Measurements from ENCODE around the gene CBR4.
"Not testable (repeated sequence)": the region's sequence is repeated elsewhere in the genome, so short reads cannot be mapped to it uniquely, and the experiment has no call there.

Gene CBR4

DNA sequence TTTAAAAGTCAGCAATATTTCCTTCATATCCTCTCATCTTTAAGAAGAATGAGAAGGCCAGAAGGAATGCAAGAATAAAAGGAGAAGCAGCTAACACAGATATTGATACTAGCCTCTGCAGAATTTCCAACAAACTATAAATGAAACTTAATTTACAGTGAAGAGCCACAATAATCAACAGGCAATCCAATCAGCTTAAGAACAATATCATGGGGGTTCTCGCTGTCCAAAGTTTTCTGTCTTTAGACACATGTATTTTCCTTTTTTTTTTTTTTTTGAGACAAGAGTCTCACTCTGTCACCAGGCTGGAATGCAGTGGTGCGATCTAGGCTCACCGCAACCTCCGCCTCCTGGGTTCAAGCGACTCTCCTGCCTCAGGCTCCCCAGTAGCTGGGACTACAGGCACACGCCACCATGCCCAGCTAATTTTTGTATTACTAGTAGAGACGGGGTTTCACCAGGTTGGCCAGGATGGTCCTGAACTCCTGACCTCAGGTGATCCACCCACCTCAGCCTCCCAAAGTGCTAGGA, 17.0 kb downstream of the CBR4 start:
- DNase-seq: not testable (repeated sequence)

- DNase-seq: no peak
These were observed 28.1 kb downstream of the CBR4 start for GRCh38 chr4:168981942-168982341.

DNA sequence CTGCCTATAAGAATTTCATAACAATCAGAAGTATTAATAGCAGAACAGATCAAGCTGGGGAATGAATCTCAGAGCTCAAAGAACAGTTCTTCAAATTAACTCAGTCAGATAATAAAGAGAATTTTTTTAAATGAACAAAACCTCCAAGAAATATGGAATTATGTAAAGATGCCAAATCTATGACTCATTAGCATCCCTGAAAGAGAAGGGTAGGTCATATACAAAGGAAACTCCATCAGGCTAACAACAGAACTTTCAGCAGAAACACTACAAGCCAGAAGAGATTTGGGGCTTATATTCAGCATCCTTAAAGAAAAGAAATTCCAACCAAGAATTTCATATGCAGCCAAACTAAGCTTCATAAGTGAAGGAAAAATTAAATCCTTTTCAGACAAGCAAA, 28.6 kb downstream of the CBR4 start:
- DNase-seq: no peak

- no peak for DNase-seq
These were observed 30.7 kb downstream of the CBR4 start for GRCh38 chr4:168979338-168979737.

DNA sequence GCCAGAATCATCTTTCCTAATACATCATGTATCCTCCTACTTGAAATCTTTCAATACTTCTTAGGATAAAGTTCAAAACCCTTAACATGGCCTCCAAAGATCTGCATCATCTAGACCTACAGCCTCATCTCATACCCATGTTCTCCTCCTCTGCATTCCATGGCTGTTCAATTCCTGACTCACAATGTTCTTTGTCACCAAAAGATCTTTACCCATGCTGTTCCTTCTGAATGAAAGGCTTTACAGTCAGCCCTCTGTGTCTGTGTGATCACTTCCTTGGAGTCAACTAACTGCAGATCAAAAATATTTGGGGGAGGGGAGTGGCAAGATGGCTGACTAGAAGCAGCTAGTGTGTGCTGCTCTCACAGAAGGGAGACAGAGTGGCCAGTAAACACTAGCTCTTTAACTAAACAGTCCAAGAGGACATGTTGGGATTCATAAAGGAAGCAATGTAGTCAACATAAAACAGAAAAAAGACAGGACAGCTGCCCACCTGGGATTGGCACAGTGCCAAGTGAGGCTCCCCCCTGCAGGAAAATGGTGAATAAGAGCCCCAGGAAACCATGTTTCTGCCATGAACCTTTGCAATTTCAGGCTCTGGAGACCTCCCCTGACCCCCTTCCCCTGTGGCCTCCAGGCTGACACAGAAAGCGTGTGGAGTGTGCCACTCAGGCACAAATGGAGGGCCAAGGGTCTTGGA, 31.9 kb downstream of the CBR4 start:
- DNase-seq: no peak

GRCh38 chr4:168972596-168972995, 37.5 kb downstream of the CBR4 start:
- no peak for DNase-seq

DNA sequence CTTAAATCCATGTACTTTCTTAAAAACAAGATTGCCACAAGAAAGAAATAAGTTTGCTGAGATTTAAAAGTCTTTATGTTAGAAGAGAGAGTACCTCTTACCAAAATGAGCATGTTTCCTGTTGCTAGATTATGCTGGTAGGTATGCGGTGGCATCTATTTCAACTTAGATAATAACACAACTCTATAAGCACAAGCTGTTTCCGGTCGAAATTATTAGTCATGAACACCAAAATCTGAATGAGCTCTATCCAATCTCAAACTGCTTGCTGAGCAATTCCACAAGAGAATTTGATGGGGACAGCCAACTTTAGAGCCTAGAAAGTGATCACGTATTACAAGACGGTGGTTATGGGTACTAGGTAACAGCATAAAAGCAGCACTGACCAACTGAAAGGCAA, 49.3 kb downstream of the CBR4 start:
- no peak for DNase-seq

- no peak for DNase-seq
These were observed 54.4 kb downstream of the CBR4 start for GRCh38 chr4:168955674-168956073.

DNA sequence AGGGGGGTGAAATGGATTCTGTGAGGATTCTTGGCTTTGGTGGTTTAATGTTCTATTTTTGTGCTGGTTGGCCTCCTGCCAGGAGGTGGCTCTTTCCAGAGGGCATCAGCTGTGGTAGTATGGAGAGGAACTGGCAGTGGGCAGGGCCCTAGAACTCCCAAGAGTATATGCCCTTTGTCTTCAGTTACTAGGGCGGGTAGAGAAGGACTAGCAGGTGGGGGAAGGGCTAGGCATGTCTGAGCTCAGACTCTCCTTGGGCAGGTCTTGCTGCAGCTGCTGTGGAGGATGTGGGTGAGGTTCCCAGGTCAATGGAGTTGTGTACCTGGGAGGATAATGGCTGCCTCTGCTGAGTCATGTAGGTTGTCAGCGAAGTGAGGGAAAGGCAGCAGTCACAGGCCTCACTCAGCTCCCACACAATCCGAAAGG, 57.2 kb downstream of the CBR4 start:
- not testable (repeated sequence) for DNase-seq

DNA sequence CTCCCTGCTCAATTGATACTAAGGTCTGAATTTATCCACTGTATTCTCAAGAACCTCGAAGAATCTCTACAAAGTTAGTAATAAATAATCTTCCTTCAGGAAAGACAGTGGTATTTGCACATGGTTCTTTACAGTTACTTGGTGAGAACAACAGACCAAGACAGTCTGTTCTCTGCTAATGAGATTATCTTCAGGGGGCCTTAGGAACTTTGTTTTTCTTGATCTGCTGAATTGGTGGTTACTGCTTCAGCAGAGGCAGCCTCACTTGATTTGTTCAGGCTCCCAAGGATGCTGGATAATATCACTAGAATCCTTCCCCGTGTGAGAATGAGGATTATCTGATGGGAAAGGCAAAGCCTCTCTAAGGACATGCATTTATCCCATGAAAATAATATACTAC, 64.8 kb downstream of the CBR4 start:
- DNase-seq: no peak

DNA sequence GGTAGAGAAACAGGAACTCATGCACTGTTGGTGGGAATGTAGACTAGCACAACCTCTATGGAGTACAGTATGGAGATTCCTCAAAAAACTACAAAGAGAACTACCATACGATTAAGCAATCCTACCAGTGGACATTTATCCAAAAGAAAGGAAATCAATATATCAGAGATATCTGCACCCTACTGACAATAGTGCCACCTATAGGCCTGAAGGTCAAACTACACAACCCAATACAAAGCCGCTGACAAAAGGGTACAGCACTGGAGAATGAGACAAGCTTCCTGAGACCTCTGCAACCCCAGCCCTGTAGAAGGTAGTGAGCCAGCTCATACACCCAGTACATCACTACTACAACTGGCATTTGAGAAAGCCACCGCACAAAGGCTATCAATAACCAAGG, 67.1 kb downstream of the CBR4 start:
- no peak for DNase-seq
